GM18909 (cell line): ENCODE measurements around the gene CD151.
A peak's percentile ranks its signal among the peaks of the same experiment; 100 is the strongest.

Source experiments
- ATAC-seq: cut with Tn5 transposase; IDR thresholded peaks from one replicate; pipeline ENCODE4 v1.9.1; 2021; ENCODE audit warnings: mild to moderate bottlenecking; ENCODE audit not compliant: unreplicated experiment, poor library complexity

Gene CD151

DNA sequence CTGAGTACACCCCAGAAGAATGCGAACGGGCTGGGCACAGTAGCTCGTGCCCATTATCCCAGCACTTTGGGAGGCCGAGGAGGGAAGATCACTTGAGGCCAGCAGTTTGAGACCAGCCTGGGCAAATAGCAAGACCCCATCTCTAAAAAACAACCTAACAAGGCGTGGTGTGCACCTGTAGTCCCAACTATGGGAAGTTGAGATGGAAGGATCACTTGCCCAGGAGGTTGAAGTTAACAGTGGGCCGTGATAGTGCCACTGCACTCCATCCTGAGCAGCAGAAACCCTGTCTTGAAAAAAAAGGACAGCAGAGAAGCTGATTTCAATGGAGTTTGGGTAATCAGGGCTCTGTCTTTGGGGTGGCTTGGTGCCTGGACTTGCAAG lies 19.7 kb upstream of the CD151 start:
- no peak for ATAC-seq

DNA sequence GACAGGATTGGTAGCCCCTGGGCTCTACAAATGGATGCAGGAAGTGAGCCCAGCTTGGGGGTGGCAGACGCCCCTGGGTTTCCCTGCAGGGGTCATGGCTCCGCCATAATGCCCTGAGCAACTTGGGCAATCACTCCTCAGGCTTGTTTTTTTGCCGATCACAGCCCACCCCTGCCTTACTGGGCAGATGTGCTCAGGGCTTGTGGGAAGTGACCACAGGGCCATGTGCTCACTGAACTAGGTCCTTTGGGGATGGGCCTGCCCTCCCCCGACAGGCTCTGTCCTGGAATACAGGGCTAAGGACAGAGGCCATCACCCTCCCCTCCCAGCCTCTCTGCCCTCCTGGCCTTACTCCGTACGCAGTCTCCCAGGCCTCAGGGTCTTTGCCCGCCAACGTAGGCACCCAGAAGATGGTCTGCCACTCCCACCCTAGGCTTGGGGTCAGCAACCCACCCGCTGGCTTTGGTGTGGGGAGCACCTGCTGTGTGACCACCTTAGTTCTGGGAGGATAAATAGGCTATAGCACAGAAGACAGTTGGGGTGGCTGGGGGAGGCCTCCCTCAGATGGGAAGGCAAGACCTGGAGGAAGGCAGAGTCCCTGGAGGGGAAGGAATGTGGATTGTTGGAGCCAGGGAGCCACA lies 19.2 kb upstream of the CD151 start:
- no peak for ATAC-seq

- ATAC-seq = no peak
Observed at GRCh38 chr11:815675-816432, 16.9 kb upstream of the CD151 start.

DNA sequence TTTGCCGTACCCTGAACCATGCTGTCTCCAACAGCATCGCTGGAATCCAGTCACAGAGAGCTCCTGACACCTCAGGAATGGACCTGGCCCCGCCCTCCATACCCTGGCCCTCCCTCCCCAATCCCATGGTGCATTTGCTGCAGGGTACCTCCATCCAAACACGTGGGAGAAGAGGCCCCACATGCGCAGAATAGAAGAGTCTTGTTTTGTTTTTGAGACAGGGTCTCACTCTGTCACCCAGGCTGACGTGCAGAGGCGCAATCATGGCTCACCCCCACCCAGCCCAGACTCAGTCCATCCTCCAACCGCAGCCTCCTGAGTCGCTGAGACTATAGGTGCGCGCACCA lies 16.3 kb upstream of the CD151 start:
- ATAC-seq = no peak

- ATAC-seq = peak; percentile 4
Observed at GRCh38 chr11:818396-819128, 14.2 kb upstream of the CD151 start, which contains the start of gene PNPLA2. TSS of gene PNPLA2 (plus strand) at chr11:818914. CDS start at chr11:819719, 805 bp downstream.

- ATAC-seq = peak; percentile 70
Observed at GRCh38 chr11:819129-819931, 13.4 kb upstream of the CD151 start.

GRCh38 chr11:819943-820649 lies 12.7 kb upstream of the CD151 start:
- ATAC-seq = peak; percentile 67

DNA sequence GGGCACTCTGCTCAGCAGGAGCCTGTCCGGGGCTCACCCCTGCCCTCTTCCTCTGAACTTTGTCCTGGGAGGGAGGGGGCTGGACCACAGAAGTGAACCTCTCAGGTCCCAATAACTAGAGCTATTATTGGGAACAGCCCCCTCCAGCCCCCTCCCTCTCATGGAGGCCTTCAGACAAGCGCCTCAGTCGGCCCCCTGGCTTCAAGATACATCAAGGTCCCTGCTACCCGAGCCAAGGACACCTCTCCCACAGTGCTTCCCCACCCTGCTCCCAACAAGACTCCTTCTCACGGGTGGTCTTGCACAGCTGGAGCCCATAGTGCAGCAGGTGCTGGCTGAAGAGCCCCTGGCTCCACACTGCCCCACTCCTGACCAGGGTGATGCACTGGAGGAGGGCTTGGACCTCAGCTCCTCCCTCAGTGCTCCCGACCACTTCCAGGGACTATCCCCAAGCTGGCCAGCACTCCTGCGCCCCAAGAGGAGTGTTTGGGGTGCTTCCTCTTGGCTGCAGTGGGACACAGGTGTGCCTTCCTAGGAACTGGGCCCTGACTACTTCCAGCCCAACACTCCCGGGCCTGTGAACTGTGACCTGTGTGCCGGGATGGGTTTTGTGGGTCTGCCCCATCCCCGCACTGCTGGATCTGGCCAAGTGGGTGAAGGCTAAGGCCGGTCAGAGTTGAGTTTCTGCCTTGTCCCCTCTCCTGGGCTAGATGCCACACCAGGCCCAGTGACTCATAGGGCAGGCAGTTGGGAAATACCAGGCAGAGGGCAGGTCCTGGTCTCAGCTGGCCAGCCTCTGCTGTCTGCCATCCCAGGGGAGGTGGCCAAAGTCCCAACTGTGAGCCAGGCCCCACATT lies 11.9 kb upstream of the CD151 start:
- ATAC-seq = no peak

DNA sequence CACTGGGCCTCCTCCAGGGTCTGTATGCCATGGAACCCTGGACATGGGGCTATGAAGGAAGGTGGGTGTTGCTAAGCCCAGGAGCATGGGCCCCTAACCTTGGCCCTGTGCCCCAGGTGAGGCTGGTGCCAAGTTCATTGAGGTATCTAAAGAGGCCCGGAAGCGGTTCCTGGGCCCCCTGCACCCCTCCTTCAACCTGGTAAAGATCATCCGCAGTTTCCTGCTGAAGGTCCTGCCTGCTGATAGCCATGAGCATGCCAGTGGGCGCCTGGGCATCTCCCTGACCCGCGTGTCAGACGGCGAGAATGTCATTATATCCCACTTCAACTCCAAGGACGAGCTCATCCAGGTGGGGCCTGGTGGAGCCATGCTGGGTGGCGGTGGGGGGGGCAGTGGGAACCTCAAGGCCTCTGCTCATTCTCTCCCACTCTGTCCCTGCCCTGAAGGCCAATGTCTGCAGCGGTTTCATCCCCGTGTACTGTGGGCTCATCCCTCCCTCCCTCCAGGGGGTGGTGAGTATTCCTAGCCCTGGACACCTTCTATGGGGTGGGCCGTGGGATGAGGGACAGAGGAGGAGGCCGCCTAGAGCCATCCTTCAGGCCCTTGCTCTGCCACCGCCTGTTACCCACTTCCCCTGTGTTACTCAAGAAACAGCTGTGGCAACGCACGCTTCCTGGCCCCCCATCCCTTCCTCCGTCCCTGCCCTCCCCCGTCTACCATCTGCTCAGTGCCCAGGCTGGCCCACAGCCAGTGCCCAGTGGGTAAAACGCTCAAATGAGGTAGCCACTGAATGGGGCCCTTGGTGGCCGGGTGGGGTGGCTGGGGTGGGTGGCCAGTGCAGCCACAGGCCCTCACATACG lies 11.0 kb upstream of the CD151 start:
- ATAC-seq = no peak

GRCh38 chr11:823441-824291 lies 9.1 kb upstream of the CD151 start:
- no peak for ATAC-seq

GRCh38 chr11:824292-824880 lies 8.4 kb upstream of the CD151 start:
- ATAC-seq = no peak

GRCh38 chr11:824942-825341 lies 7.8 kb upstream of the CD151 start:
- no peak for ATAC-seq

- ATAC-seq = no peak
Observed at GRCh38 chr11:825366-826226, 7.2 kb upstream of the CD151 start.

- ATAC-seq = no peak
Observed at GRCh38 chr11:826227-826621, 6.5 kb upstream of the CD151 start.

GRCh38 chr11:826836-827145 lies 6.0 kb upstream of the CD151 start:
- no peak for ATAC-seq
